BE2C (cell line): Measurements from ENCODE around the gene SLC38A5.
A peak's percentile ranks its signal among the peaks of the same experiment; 100 is the strongest.

Experiments
- DNase-seq: peaks from one replicate; pipeline ENCODE4 v3.0.0-alpha.2; 2020
- H3K27me3 ChIP-seq: fragments of 250-450 bp; sonication (Bioruptor Pico); 2 replicates; pipeline ENCODE4 v1.5.1; 2020; ENCODE audit warnings: mild to moderate bottlenecking
- H3K36me3 ChIP-seq: fragments of 250-450 bp; sonication (Bioruptor Pico); 2 replicates; pipeline ENCODE4 v1.5.1; 2020; ENCODE audit warnings: mild to moderate bottlenecking
- H3K4me1 ChIP-seq: fragments of 250-450 bp; sonication (Bioruptor Pico); 2 replicates; pipeline ENCODE4 v1.5.1; 2020
- H3K4me3 ChIP-seq: 2 replicates; pipeline ENCODE4 v1.5.1; 2011; ENCODE audit warnings: low read depth, low read length
- H3K9me3 ChIP-seq: fragments of 250-450 bp; sonication (Bioruptor Pico); 2 replicates; pipeline ENCODE4 v1.5.1; 2020
- TF ChIP-seq, protein P1 (sequence below): IDR thresholded peaks from 2 replicates; pipeline ENCODE4 v1.5.1; 2012; ENCODE audit warnings: mild to moderate bottlenecking, low read depth, low read length

Gene SLC38A5

GRCh38 chrX:48475296-48475695 is 5.2 kb upstream of the SLC38A5 start:
- Histone ChIP-seq H3K4me3 (peak overlapping the region; percentile 89), H3K27me3 (no peaks in the 10 kb centered on the region), H3K9me3 (no peaks in the 10 kb centered on the region), H3K4me1 (no peaks in the 10 kb centered on the region), H3K36me3 (peaks cover 7% of the 10 kb centered on the region)
- no peak for DNase-seq
- TF ChIP-seq, protein P1, sequence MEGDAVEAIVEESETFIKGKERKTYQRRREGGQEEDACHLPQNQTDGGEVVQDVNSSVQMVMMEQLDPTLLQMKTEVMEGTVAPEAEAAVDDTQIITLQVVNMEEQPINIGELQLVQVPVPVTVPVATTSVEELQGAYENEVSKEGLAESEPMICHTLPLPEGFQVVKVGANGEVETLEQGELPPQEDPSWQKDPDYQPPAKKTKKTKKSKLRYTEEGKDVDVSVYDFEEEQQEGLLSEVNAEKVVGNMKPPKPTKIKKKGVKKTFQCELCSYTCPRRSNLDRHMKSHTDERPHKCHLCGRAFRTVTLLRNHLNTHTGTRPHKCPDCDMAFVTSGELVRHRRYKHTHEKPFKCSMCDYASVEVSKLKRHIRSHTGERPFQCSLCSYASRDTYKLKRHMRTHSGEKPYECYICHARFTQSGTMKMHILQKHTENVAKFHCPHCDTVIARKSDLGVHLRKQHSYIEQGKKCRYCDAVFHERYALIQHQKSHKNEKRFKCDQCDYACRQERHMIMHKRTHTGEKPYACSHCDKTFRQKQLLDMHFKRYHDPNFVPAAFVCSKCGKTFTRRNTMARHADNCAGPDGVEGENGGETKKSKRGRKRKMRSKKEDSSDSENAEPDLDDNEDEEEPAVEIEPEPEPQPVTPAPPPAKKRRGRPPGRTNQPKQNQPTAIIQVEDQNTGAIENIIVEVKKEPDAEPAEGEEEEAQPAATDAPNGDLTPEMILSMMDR, result no peak

DNA sequence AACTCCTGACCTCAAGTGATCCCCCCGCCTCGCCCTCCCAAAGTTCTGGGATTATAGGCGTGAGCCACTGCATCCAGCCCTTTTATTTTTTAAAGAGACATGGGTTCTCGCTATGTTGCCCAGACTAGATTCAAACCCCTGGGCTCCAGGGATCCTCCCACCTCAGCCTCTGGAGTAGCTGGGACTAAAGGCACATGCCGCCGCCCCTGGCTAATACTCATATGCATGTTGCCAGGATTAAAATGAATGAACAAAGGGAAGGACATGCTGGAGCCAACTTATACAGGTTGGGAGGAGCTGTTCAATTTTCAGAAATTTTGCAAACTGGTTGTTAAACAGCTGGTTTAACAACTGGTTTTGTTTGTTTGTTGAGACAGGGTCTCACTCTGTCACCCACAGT is 4.5 kb upstream of the SLC38A5 start:
- TF ChIP-seq, protein P1, result no peak
- H3K27me3 ChIP-seq, result no peaks in the 10 kb centered on the region
- no peak for DNase-seq
- peaks cover 7% of the 10 kb centered on the region for H3K36me3 ChIP-seq
- H3K9me3 ChIP-seq, result no peaks in the 10 kb centered on the region
- H3K4me1 ChIP-seq, result no peaks in the 10 kb centered on the region
- no peak overlapping the region for H3K4me3 ChIP-seq

- no peak overlapping the region for H3K4me3 ChIP-seq
- no peaks in the 10 kb centered on the region for H3K27me3 ChIP-seq
- H3K9me3 ChIP-seq, result no peaks in the 10 kb centered on the region
- TF ChIP-seq, protein P1, result peak; percentile 35
- H3K4me1 ChIP-seq, result no peaks in the 10 kb centered on the region
- DNase-seq, result peak; percentile 27
- peaks cover 4% of the 10 kb centered on the region for H3K36me3 ChIP-seq
Observed at GRCh38 chrX:48474127-48474526, 4.1 kb upstream of the SLC38A5 start.

GRCh38 chrX:48473704-48473990 is 3.6 kb upstream of the SLC38A5 start:
- Histone ChIP-seq H3K4me1 (no peaks in the 10 kb centered on the region), H3K27me3 (no peaks in the 10 kb centered on the region), H3K4me3 (no peak overlapping the region), H3K36me3 (peaks cover 2% of the 10 kb centered on the region; the same call in 1 of the 2 replicates), H3K9me3 (no peaks in the 10 kb centered on the region)
- no peak for DNase-seq
- TF ChIP-seq, protein P1, result no peak

DNA sequence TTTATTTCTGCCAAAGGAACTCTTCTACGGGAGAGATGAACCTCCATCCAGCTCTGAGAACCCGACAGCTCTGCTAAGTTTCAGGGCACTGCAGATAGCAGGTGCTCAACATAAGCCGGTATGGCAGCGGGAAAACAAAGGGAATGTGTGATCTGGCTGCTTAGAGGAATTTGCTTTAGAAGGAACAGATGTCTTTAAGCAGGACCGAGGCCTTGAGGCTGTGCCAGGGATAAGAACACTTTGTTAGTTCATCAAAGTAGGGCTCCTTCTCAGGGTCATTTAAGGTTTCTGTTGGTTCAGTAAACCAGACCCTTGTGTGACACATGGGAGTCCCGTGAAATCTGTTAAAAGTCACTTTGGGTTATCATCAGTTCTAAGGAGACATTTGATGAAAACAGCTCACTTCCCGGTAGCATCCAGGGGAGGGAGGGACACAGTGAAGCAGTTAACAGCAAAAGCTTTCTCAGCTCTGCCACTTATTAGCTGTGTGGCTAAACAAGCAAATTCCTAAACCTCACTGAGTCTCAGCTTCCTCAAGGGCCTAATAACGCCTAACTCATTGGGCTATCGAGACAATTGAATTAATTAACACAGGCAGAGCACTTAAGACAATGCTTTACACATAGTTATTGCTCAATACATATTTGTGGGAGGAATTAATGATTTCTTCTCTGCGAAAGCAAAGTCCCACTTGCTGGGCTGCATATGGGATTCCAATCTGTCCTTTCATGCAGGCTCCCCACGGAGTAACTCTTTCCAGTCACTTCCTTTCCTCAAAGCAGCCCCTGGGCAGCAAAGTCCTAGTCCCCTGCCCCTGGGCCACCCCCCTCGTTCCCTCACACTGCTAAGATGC is 3.0 kb upstream of the SLC38A5 start:
- Histone ChIP-seq H3K4me1 (no peaks in the 10 kb centered on the region), H3K27me3 (no peaks in the 10 kb centered on the region), H3K9me3 (no peaks in the 10 kb centered on the region), H3K36me3 (no peaks in the 10 kb centered on the region), H3K4me3 (no peak overlapping the region)
- no peak for DNase-seq
- TF ChIP-seq, protein P1, result no peak

DNA sequence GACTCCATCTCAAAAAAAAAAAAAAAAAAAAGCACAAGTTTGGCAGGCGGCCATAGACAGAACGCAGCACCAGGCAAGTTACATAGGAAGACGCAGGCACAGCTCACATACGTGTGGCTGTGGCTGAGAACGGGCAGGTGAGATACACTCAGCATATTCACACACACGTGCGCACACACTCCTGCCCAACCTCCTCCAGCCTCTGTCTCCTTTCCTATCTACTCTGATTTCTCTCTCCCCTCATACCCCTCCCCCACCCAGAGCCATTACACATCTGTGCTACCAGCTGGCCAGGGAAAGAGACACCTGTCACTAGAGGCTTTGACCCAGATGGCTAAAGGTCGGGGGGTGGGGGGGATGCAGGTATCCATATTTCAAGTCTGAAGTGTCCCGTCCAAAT is 2.2 kb upstream of the SLC38A5 start:
- Histone ChIP-seq H3K4me1 (no peaks in the 10 kb centered on the region), H3K27me3 (no peaks in the 10 kb centered on the region)
- DNase-seq, result no peak

More for the DNA sequence above, 2.2 kb upstream of the SLC38A5 start:
- Histone ChIP-seq H3K4me3 (no peak overlapping the region), H3K9me3 (no peaks in the 10 kb centered on the region), H3K36me3 (no peaks in the 10 kb centered on the region)
- TF ChIP-seq, protein P1, result no peak
